Measurements from ENCODE around the gene TBC1D8.

The TBC1D8 gene

GRCh38 chr2:101162561-101163330 is 11.6 kb upstream of the TBC1D8 start:
- no peak for DNase-seq

GRCh38 chr2:101161658-101162057 is 10.5 kb upstream of the TBC1D8 start:
- no peak for DNase-seq

- DNase-seq, result no peak
Observed at GRCh38 chr2:101160454-101160853, 9.3 kb upstream of the TBC1D8 start.

GRCh38 chr2:101159526-101159925 is 8.3 kb upstream of the TBC1D8 start:
- DNase-seq, result no peak

GRCh38 chr2:101157272-101157671 is 6.1 kb upstream of the TBC1D8 start:
- no peak for DNase-seq

GRCh38 chr2:101153787-101154186 is 2.6 kb upstream of the TBC1D8 start:
- DNase-seq, result no peak

- DNase-seq, result no peak
Observed at GRCh38 chr2:101153077-101153707, 2.0 kb upstream of the TBC1D8 start.

GRCh38 chr2:101152272-101153076 is 1.3 kb upstream of the TBC1D8 start:
- DNase-seq, result peak in 47 of 56 donors; percentile 6 to 80 (median 39)

- peak in 6 of 56 donors; percentile 7 to 62 (median 32) for DNase-seq
Observed at GRCh38 chr2:101151859-101152271, 683 bp upstream of the TBC1D8 start.

- peak in 15 of 56 donors; percentile 2 to 40 (median 22) for DNase-seq
Observed at GRCh38 chr2:101150306-101151145, 656 bp downstream of the TBC1D8 start.

GRCh38 chr2:101149241-101150192 is 1.7 kb downstream of the TBC1D8 start:
- DNase-seq, result no peak

- DNase-seq, result no peak
Observed at GRCh38 chr2:101148777-101149176, 2.4 kb downstream of the TBC1D8 start.

- no peak for DNase-seq
Observed at GRCh38 chr2:101147971-101148370, 3.2 kb downstream of the TBC1D8 start.

GRCh38 chr2:101147062-101147461 is 4.1 kb downstream of the TBC1D8 start:
- DNase-seq, result no peak

- no peak for DNase-seq
Observed at GRCh38 chr2:101146535-101146934, 4.6 kb downstream of the TBC1D8 start.

- DNase-seq, result no peak
Observed at GRCh38 chr2:101145406-101145805, 5.8 kb downstream of the TBC1D8 start.

- no peak for DNase-seq
Observed at GRCh38 chr2:101142163-101142562, 9.0 kb downstream of the TBC1D8 start.

- no peak for DNase-seq
Observed at GRCh38 chr2:101140978-101141655, 10.1 kb downstream of the TBC1D8 start.

GRCh38 chr2:101140237-101140636 is 10.9 kb downstream of the TBC1D8 start:
- DNase-seq, result peak in 2 of 56 donors; percentile 3 to 7
